OCI-LY1 (cell line): ENCODE measurements around the gene CDK5R1.

Experiments
- H2AFZ ChIP-seq: fragments of 200-600 bp; sonication (generic), shearing (Covaris generic); 2 replicates; pipeline ENCODE4 v1.6.0; 2014; ENCODE audit warnings: antibody characterized with exemption, mild to moderate bottlenecking, low read length
- H3F3A ChIP-seq: fragments of 200-600 bp; sonication (generic), shearing (Covaris generic); 2 replicates; pipeline ENCODE4 v1.6.0; 2014; ENCODE audit warnings: mild to moderate bottlenecking, antibody characterized with exemption, low read length, moderate library complexity; ENCODE audit not compliant: insufficient read depth
- H3K27ac ChIP-seq: fragments of 200-600 bp; sonication (generic); 2 replicates; pipeline ENCODE4 v1.5.1; 2014; ENCODE audit warnings: low read length, mixed run types, mild to moderate bottlenecking, low read depth; ENCODE audit not compliant: poor library complexity, severe bottlenecking
- H3K27me3 ChIP-seq: fragments of 200-600 bp; sonication (generic); 2 replicates; pipeline ENCODE4 v1.6.0; 2014; ENCODE audit warnings: antibody characterized with exemption, mild to moderate bottlenecking, low read length, moderate library complexity; ENCODE audit not compliant: insufficient read depth
- H3K36me3 ChIP-seq: fragments of 200-600 bp; sonication (generic); 2 replicates; pipeline ENCODE4 v1.6.1; 2014; ENCODE audit warnings: mild to moderate bottlenecking, antibody characterized with exemption, low read length, moderate library complexity, mixed read lengths; ENCODE audit not compliant: insufficient read depth
- H3K4me1 ChIP-seq: fragments of 200-600 bp; sonication (generic); 2 replicates; pipeline ENCODE4 v1.5.1; 2014; ENCODE audit warnings: mild to moderate bottlenecking, low read length, moderate library complexity; ENCODE audit not compliant: insufficient read depth, severe bottlenecking
- H3K4me2 ChIP-seq: fragments of 200-600 bp; sonication (generic), shearing (Covaris generic); 2 replicates; pipeline ENCODE4 v1.6.1; 2014; ENCODE audit warnings: low read length
- H3K4me3 ChIP-seq: fragments of 200-600 bp; sonication (generic); 2 replicates; pipeline ENCODE4 v1.5.1; 2014; ENCODE audit warnings: low read length, low read depth, mild to moderate bottlenecking, mixed read lengths; ENCODE audit not compliant: poor library complexity, severe bottlenecking
- H3K79me2 ChIP-seq: fragments of 200-600 bp; shearing (Covaris generic); 2 replicates; pipeline ENCODE4 v1.6.1; 2016; ENCODE audit warnings: mixed run types, low read length, mixed read lengths; ENCODE audit not compliant: insufficient read depth
- H3K9ac ChIP-seq: fragments of 200-600 bp; sonication (generic), shearing (Covaris generic); 2 replicates; pipeline ENCODE4 v1.6.1; 2014; ENCODE audit warnings: mild to moderate bottlenecking, low read length, mixed read lengths
- H3K9me2 ChIP-seq: fragments of 200-600 bp; sonication (generic), shearing (Covaris generic); 2 replicates; pipeline ENCODE4 v1.6.1; 2014; ENCODE audit warnings: low read depth, mild to moderate bottlenecking, low read length, mixed read lengths
- H3K9me3 ChIP-seq: fragments of 200-600 bp; shearing (Covaris generic); 2 replicates; pipeline ENCODE4 v1.6.1; 2014; ENCODE audit warnings: low read length, mixed read lengths
- H4K20me1 ChIP-seq: fragments of 200-600 bp; sonication (generic), shearing (Covaris generic); 2 replicates; pipeline ENCODE4 v1.6.0; 2016; ENCODE audit warnings: mild to moderate bottlenecking, low read length; ENCODE audit not compliant: insufficient read depth
- CTCF ChIP-seq: fragments of 200-600 bp; sonication (generic), shearing (Covaris generic); IDR thresholded peaks from 2 replicates; pipeline ENCODE4 v1.5.1; 2017; ENCODE audit warnings: mild to moderate bottlenecking, antibody characterized with exemption, low read length, moderate library complexity, mixed read lengths
- EZH2 ChIP-seq: fragments of 200-600 bp; sonication (generic), shearing (Covaris generic); IDR thresholded peaks from 2 replicates; pipeline ENCODE4 v1.8.0; 2017; ENCODE audit warnings: borderline replicate concordance, mixed run types, mild to moderate bottlenecking, antibody characterized with exemption, low read length, moderate library complexity, mixed read lengths

CDK5R1 gene

GRCh38 chr17:32490101-32490482, 3.3 kb downstream of the CDK5R1 start:
- H3K9me2 ChIP-seq: no peaks in the 10 kb centered on the region
- peaks cover 13% of the 10 kb centered on the region for H3K4me1 ChIP-seq
- H3K36me3 ChIP-seq: no peaks in the 10 kb centered on the region; the same call in 1 of the 2 replicates
- no peak overlapping the region for H3K9ac ChIP-seq
- H3K4me2 ChIP-seq: no peak overlapping the region
- no peak overlapping the region for H3K4me3 ChIP-seq
- H3K79me2 ChIP-seq: no peaks in the 10 kb centered on the region
- H3K27ac ChIP-seq: no peak overlapping the region
- H3K27me3 ChIP-seq: peaks cover 7% of the 10 kb centered on the region
- no peaks in the 10 kb centered on the region for H3F3A ChIP-seq
- H2AFZ ChIP-seq: no peak overlapping the region
- no peaks in the 10 kb centered on the region for H3K9me3 ChIP-seq
- TF ChIP-seq EZH2: no peak
- no peak for TF ChIP-seq CTCF
- H4K20me1 ChIP-seq: no peaks in the 10 kb centered on the region

DNA sequence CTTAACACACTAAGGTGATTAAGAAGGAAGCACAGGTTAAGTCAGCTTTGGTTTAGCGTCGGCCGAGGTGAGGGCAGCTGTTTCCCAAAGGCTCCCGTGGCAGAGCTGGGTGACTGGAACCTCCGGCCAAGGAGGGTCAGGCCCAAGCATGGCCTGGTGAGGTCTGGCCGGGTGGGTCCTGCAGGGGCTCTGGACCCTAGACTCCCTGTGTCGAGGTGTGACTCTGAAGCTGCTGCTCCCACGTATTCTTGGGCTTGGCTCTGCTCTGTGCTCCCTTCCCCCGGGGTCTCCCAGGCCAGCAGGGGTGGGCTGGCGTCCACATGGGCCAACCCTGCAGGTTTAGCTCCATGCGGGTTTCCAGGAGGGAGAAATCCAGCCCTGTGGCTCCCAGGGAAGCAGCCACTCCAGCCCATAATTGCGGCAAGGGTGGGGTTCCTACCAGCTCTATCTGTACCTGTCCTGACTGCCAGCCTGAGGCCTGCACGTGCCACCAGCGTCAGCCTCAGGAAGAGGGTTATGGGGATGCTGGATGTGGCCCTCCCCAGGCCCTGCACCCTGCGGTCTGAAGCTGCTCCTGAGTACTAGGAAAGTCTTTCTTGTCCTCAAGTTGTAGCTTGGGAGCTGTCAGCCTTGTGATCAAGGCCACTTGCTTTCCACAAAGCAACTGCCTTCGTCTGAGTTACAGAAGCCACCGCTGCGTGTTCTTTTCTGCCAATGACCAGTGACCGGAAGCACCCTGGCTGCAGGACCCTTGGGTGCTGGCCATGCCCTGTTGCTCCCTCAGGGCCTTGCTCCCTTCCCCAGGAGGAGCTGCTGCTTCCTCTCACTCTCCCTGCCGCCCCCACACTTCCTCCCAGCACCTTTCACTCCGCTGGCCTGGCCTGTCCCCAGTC, 4.8 kb downstream of the CDK5R1 start:
- Histone ChIP-seq H3K4me1 (peaks cover 8% of the 10 kb centered on the region), H3K36me3 (no peaks in the 10 kb centered on the region; the same call in 1 of the 2 replicates), H3K9ac (no peak overlapping the region), H3K79me2 (no peaks in the 10 kb centered on the region), H3F3A (no peaks in the 10 kb centered on the region), H4K20me1 (no peaks in the 10 kb centered on the region), H3K27ac (no peak overlapping the region), H3K27me3 (peaks cover 7% of the 10 kb centered on the region), H3K9me3 (no peaks in the 10 kb centered on the region), H2AFZ (no peak overlapping the region), H3K4me2 (no peak overlapping the region), H3K4me3 (no peak overlapping the region), H3K9me2 (no peaks in the 10 kb centered on the region)
- TF ChIP-seq CTCF (no peak), EZH2 (no peak)

GRCh38 chr17:32492264-32492589, 5.4 kb downstream of the CDK5R1 start:
- H4K20me1 ChIP-seq: no peaks in the 10 kb centered on the region
- peaks cover 8% of the 10 kb centered on the region for H3K4me1 ChIP-seq
- H3K36me3 ChIP-seq: no peaks in the 10 kb centered on the region; the same call in 1 of the 2 replicates
- no peak overlapping the region for H2AFZ ChIP-seq
- H3K9me3 ChIP-seq: no peaks in the 10 kb centered on the region
- H3K4me3 ChIP-seq: no peak overlapping the region
- H3K9ac ChIP-seq: no peak overlapping the region
- no peak overlapping the region for H3K27ac ChIP-seq
- H3F3A ChIP-seq: no peaks in the 10 kb centered on the region
- peaks cover 7% of the 10 kb centered on the region for H3K27me3 ChIP-seq
- no peaks in the 10 kb centered on the region for H3K79me2 ChIP-seq
- H3K4me2 ChIP-seq: no peak overlapping the region
- TF ChIP-seq EZH2 (no peak), CTCF (no peak)
- no peaks in the 10 kb centered on the region for H3K9me2 ChIP-seq
